ENCODE results near the gene LDLR.
"Not testable (repeated sequence)": the region's sequence is repeated elsewhere in the genome, so short reads cannot be mapped to it uniquely, and the experiment has no call there.

LDLR gene

GRCh38 chr19:11070123-11070522 lies 19.1 kb upstream of the LDLR start:
- in situ Hi-C loops (cut with MboI; ENCODE audit: low sequenced_read_pairs): no loop called here

- in situ Hi-C loops (cut with MboI; ENCODE audit: low sequenced_read_pairs): no loop called here
Observed at GRCh38 chr19:11073568-11073967, 15.7 kb upstream of the LDLR start.

- in situ Hi-C loops (cut with MboI; ENCODE audit: low sequenced_read_pairs): not testable (repeated sequence)
Observed at GRCh38 chr19:11076792-11077191, 12.5 kb upstream of the LDLR start.

- in situ Hi-C loops (cut with MboI; ENCODE audit: low sequenced_read_pairs): no loop called here
Observed at GRCh38 chr19:11078893-11079292, 10.4 kb upstream of the LDLR start.

- in situ Hi-C loops (cut with MboI; ENCODE audit: low sequenced_read_pairs): no loop called here
Observed at GRCh38 chr19:11079999-11080398, 9.3 kb upstream of the LDLR start.

GRCh38 chr19:11087870-11088505 lies 1.3 kb upstream of the LDLR start:
- in situ Hi-C loops (cut with MboI; ENCODE audit: low sequenced_read_pairs): no loop called here

- in situ Hi-C loops (cut with MboI; ENCODE audit: low sequenced_read_pairs): no loop called here
Observed at GRCh38 chr19:11088506-11089253, 583 bp upstream of the LDLR start.

- in situ Hi-C loops (cut with MboI; ENCODE audit: low sequenced_read_pairs): not testable (repeated sequence)
Observed at GRCh38 chr19:11090014-11090263, 676 bp downstream of the LDLR start.

- in situ Hi-C loops (cut with MboI; ENCODE audit: low sequenced_read_pairs): no loop called here
Observed at GRCh38 chr19:11090264-11090996, 1.2 kb downstream of the LDLR start.

- in situ Hi-C loops (cut with MboI; ENCODE audit: low sequenced_read_pairs): no loop called here
Observed at GRCh38 chr19:11090997-11091702, 1.9 kb downstream of the LDLR start.

GRCh38 chr19:11091703-11092153 lies 2.5 kb downstream of the LDLR start:
- in situ Hi-C loops (cut with MboI; ENCODE audit: low sequenced_read_pairs): no loop called here

GRCh38 chr19:11092181-11092538 lies 2.9 kb downstream of the LDLR start:
- in situ Hi-C loops (cut with MboI; ENCODE audit: low sequenced_read_pairs): no loop called here

GRCh38 chr19:11093689-11094238 lies 4.5 kb downstream of the LDLR start:
- in situ Hi-C loops (cut with MboI; ENCODE audit: low sequenced_read_pairs): no loop called here

- in situ Hi-C loops (cut with MboI; ENCODE audit: low sequenced_read_pairs): no loop called here
Observed at GRCh38 chr19:11094520-11094894, 5.2 kb downstream of the LDLR start.

GRCh38 chr19:11096210-11096841 lies 7.1 kb downstream of the LDLR start:
- in situ Hi-C loops (cut with MboI; ENCODE audit: low sequenced_read_pairs): no loop called here

- in situ Hi-C loops (cut with MboI; ENCODE audit: low sequenced_read_pairs): not testable (repeated sequence)
Observed at GRCh38 chr19:11097367-11097766, 8.1 kb downstream of the LDLR start.

- in situ Hi-C loops (cut with MboI; ENCODE audit: low sequenced_read_pairs): no loop called here
Observed at GRCh38 chr19:11098327-11098726, 9.1 kb downstream of the LDLR start.

GRCh38 chr19:11098861-11099260 lies 9.6 kb downstream of the LDLR start:
- in situ Hi-C loops (cut with MboI; ENCODE audit: low sequenced_read_pairs): no loop called here

GRCh38 chr19:11100049-11100448 lies 10.8 kb downstream of the LDLR start:
- in situ Hi-C loops (cut with MboI; ENCODE audit: low sequenced_read_pairs): loop anchor here (25.0 kb wide), 1 partner anchor 938 kb away; no protein-coding TSS in a partner anchor

GRCh38 chr19:11101057-11101456 lies 11.8 kb downstream of the LDLR start:
- in situ Hi-C loops (cut with MboI; ENCODE audit: low sequenced_read_pairs): loop anchor here (25.0 kb wide), 1 partner anchor 939 kb away; no protein-coding TSS in a partner anchor

- in situ Hi-C loops (cut with MboI; ENCODE audit: low sequenced_read_pairs): loop anchor here (25.0 kb wide), 1 partner anchor 941 kb away; no protein-coding TSS in a partner anchor
Observed at GRCh38 chr19:11102944-11103343, 13.7 kb downstream of the LDLR start.

Measured in HL-60/S4 (cell line).